Stimulated activated CD4-positive, alpha-beta T cell treated with anti-CD3 and anti-CD28 coated beads, TNF-alpha, amount 100 ng/mL, for 48 hours (primary cell): Measurements from ENCODE around the gene SMARCC2.
"Not testable (repeated sequence)": the region's sequence is repeated elsewhere in the genome, so short reads cannot be mapped to it uniquely, and the experiment has no call there.

Experiments used
- DNase-seq, 3 donors: peaks; one replicate each; pipeline ENCODE4 v3.0.0-alpha.2; 2020; ENCODE audit warnings: low read depth in 3 of 3

The SMARCC2 gene

GRCh38 chr12:56208006-56208405 lies 18.7 kb upstream of the SMARCC2 start:
- no peak for DNase-seq

GRCh38 chr12:56206452-56207166 lies 17.3 kb upstream of the SMARCC2 start:
- no peak for DNase-seq

GRCh38 chr12:56205445-56205844 lies 16.2 kb upstream of the SMARCC2 start:
- no peak for DNase-seq

- no peak for DNase-seq
Observed at GRCh38 chr12:56204275-56204674, 15.0 kb upstream of the SMARCC2 start.

- no peak for DNase-seq
Observed at GRCh38 chr12:56202838-56203237, 13.6 kb upstream of the SMARCC2 start.

GRCh38 chr12:56202366-56202765 lies 13.1 kb upstream of the SMARCC2 start:
- DNase-seq = no peak

- no peak for DNase-seq
Observed at GRCh38 chr12:56198836-56199235, 9.6 kb upstream of the SMARCC2 start.

- DNase-seq = no peak
Observed at GRCh38 chr12:56197921-56198635, 8.8 kb upstream of the SMARCC2 start.

GRCh38 chr12:56196818-56197550 lies 7.7 kb upstream of the SMARCC2 start:
- DNase-seq = not testable (repeated sequence)

GRCh38 chr12:56193025-56193578 lies 3.8 kb upstream of the SMARCC2 start:
- peak; percentile 36 to 81 (median 64) for DNase-seq

- DNase-seq = no peak
Observed at GRCh38 chr12:56192582-56192981, 3.3 kb upstream of the SMARCC2 start.

GRCh38 chr12:56190695-56191155 lies 1.4 kb upstream of the SMARCC2 start:
- DNase-seq = no peak

GRCh38 chr12:56189918-56190694 lies 823 bp upstream of the SMARCC2 start:
- peak; percentile 68 to 85 (median 83) for DNase-seq

GRCh38 chr12:56188778-56189098 lies 545 bp downstream of the SMARCC2 start:
- no peak for DNase-seq

- DNase-seq = no peak
Observed at GRCh38 chr12:56188131-56188777, 1.0 kb downstream of the SMARCC2 start.

- DNase-seq = no peak
Observed at GRCh38 chr12:56186957-56187356, 2.3 kb downstream of the SMARCC2 start.

GRCh38 chr12:56178347-56178746 lies 10.9 kb downstream of the SMARCC2 start:
- no peak for DNase-seq

GRCh38 chr12:56172839-56173238 lies 16.4 kb downstream of the SMARCC2 start:
- no peak for DNase-seq

GRCh38 chr12:56169229-56169759 lies 20.0 kb downstream of the SMARCC2 start:
- DNase-seq = no peak

- DNase-seq = no peak
Observed at GRCh38 chr12:56165369-56165768, 23.9 kb downstream of the SMARCC2 start.

- DNase-seq = no peak
Observed at GRCh38 chr12:56164345-56164729, 24.9 kb downstream of the SMARCC2 start.
